Esophagus muscularis mucosa (tissue), 3 donors: ENCODE results near the gene L1CAM.

Experiments
- POLR2A ChIP-seq: fragments of 450-650 bp; IDR thresholded peaks from one replicate; pipeline ENCODE4 v1.6.1; 2017; ENCODE audit warnings: antibody characterized with exemption, moderate library complexity, mild to moderate bottlenecking, low read depth
- POLR2AphosphoS5 ChIP-seq, 2 donors: sonication (generic); formaldehyde crosslinking; IDR thresholded peaks; one replicate each; pipeline ENCODE4 v1.6.1; 2017; ENCODE audit warnings: antibody characterized with exemption in 2 of 2
- TF ChIP-seq, protein P1 (sequence below), 3 experiments: fragments of 200-600 bp in 2 of 3; fragments of 450-650 bp in 1 of 3; sonication (generic) in 2 of 3; IDR thresholded peaks; one replicate each; pipeline ENCODE4 v1.5.1; 2017 to 2019; ENCODE audit warnings: antibody characterized with exemption in 3 of 3, mild to moderate bottlenecking in 2 of 3, moderate library complexity in 1 of 3

GRCh38 chrX:153913701-153914100, 27.7 kb upstream of the L1CAM start:
- TF ChIP-seq, protein P1, sequence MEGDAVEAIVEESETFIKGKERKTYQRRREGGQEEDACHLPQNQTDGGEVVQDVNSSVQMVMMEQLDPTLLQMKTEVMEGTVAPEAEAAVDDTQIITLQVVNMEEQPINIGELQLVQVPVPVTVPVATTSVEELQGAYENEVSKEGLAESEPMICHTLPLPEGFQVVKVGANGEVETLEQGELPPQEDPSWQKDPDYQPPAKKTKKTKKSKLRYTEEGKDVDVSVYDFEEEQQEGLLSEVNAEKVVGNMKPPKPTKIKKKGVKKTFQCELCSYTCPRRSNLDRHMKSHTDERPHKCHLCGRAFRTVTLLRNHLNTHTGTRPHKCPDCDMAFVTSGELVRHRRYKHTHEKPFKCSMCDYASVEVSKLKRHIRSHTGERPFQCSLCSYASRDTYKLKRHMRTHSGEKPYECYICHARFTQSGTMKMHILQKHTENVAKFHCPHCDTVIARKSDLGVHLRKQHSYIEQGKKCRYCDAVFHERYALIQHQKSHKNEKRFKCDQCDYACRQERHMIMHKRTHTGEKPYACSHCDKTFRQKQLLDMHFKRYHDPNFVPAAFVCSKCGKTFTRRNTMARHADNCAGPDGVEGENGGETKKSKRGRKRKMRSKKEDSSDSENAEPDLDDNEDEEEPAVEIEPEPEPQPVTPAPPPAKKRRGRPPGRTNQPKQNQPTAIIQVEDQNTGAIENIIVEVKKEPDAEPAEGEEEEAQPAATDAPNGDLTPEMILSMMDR (IDR thresholded peaks at IDR 0.05): no peak
- TF ChIP-seq POLR2A: no peak
- TF ChIP-seq POLR2AphosphoS5 (IDR thresholded peaks at IDR 0.05): no peak
